Measurements from ENCODE around the gene POLA1. TPM values are rescaled to one million over a fixed set of nuclear protein-coding genes. Genes with fewer than 3 reads are reported as not detected.

Gene POLA1
- total and polyA plus RNA-seq, 3 experiments from 2014 or later: 6.2 to 43.1 (median 42.5) TPM

GRCh38 chrX:25004485-25005032 is 310.8 kb downstream of the POLA1 start:
- Mint-ChIP-seq H3K9me3 (peaks cover 0 to 5% (median 0%) of the 10 kb centered on the region in 5 donors), H3K27me3 (peaks cover 42 to 44% of the 10 kb centered on the region in 2 donors), H3K4me3 (no peak overlapping the region), H3K4me1 (peaks cover 11 to 26% (median 25%) of the 10 kb centered on the region in 3 donors), H3K36me3 (no peaks in the 10 kb centered on the region), H3K27ac (no peak overlapping the region)
- H3K27me3 ChIP-seq (ENCODE audit: insufficient read depth, low read length, poor library complexity, severe bottlenecking): peaks cover 4% of the 10 kb centered on the region
- no peak overlapping the region for H3K4me3 ChIP-seq (ENCODE audit: low read length)
- POLR2A ChIA-PET: no interaction called here
- no peak for DNase-seq
- H3K27ac ChIP-seq (ENCODE audit: low read depth, low read length): no peak overlapping the region
- H3K4me1 ChIP-seq (ENCODE audit: insufficient read depth, low read length): no peaks in the 10 kb centered on the region
- no peaks in the 10 kb centered on the region for H3K36me3 ChIP-seq (ENCODE audit: insufficient read depth, low read length)
- no peaks in the 10 kb centered on the region for H3K9me3 ChIP-seq (ENCODE audit: low read length)
- CTCF ChIA-PET: no interaction called here

- Mint-ChIP-seq H3K36me3 (no peaks in the 10 kb centered on the region), H3K27me3 (peaks cover 42 to 48% of the 10 kb centered on the region in 2 donors), H3K27ac (no peak overlapping the region), H3K4me3 (no peak overlapping the region), H3K9me3 (peaks cover 0 to 5% (median 0%) of the 10 kb centered on the region in 5 donors), H3K4me1 (peaks cover 11 to 26% (median 25%) of the 10 kb centered on the region in 3 donors)
- no peaks in the 10 kb centered on the region for H3K36me3 ChIP-seq (ENCODE audit: insufficient read depth, low read length)
- no peak overlapping the region for H3K27ac ChIP-seq (ENCODE audit: low read depth, low read length)
- no peak overlapping the region for H3K4me3 ChIP-seq (ENCODE audit: low read length)
- no peaks in the 10 kb centered on the region for H3K4me1 ChIP-seq (ENCODE audit: insufficient read depth, low read length)
- H3K9me3 ChIP-seq (ENCODE audit: low read length): no peaks in the 10 kb centered on the region
- CTCF ChIA-PET: no interaction called here
- H3K27me3 ChIP-seq (ENCODE audit: insufficient read depth, low read length, poor library complexity, severe bottlenecking): peaks cover 4% of the 10 kb centered on the region
- POLR2A ChIA-PET: no interaction called here
- no peak for DNase-seq
These were observed 311.3 kb downstream of the POLA1 start for GRCh38 chrX:25005034-25005381.

GRCh38 chrX:25005382-25006185 is 311.9 kb downstream of the POLA1 start:
- H3K9me3 Mint-ChIP-seq: peaks cover 0 to 5% (median 0%) of the 10 kb centered on the region in 5 donors
- H3K9me3 ChIP-seq (ENCODE audit: low read length): no peaks in the 10 kb centered on the region
- H3K27ac ChIP-seq (ENCODE audit: low read depth, low read length): no peak overlapping the region
- H3K27me3 Mint-ChIP-seq: peaks cover 40 to 53% of the 10 kb centered on the region in 2 donors
- peaks cover 11 to 26% (median 25%) of the 10 kb centered on the region in 3 donors for H3K4me1 Mint-ChIP-seq
- no peak for DNase-seq
- no peak overlapping the region for H3K4me3 ChIP-seq (ENCODE audit: low read length)
- peak overlapping the region in 1 of 7 donors; percentile 34 for H3K4me3 Mint-ChIP-seq
- no peak overlapping the region for H3K27ac Mint-ChIP-seq
- no peaks in the 10 kb centered on the region for H3K4me1 ChIP-seq (ENCODE audit: insufficient read depth, low read length)
- no peaks in the 10 kb centered on the region for H3K36me3 ChIP-seq (ENCODE audit: insufficient read depth, low read length)
- CTCF ChIA-PET: no interaction called here
- H3K36me3 Mint-ChIP-seq: no peaks in the 10 kb centered on the region
- H3K27me3 ChIP-seq (ENCODE audit: insufficient read depth, low read length, poor library complexity, severe bottlenecking): peaks cover 4% of the 10 kb centered on the region
- POLR2A ChIA-PET: no interaction called here

- Histone ChIP-seq H3K4me3 (ENCODE audit: low read length) (no peak overlapping the region), H3K36me3 (ENCODE audit: insufficient read depth, low read length) (no peaks in the 10 kb centered on the region), H3K27me3 (ENCODE audit: insufficient read depth, low read length, poor library complexity, severe bottlenecking) (peaks cover 4% of the 10 kb centered on the region), H3K27ac (ENCODE audit: low read depth, low read length) (no peak overlapping the region), H3K4me1 (ENCODE audit: insufficient read depth, low read length) (no peaks in the 10 kb centered on the region), H3K9me3 (ENCODE audit: low read length) (no peaks in the 10 kb centered on the region)
- DNase-seq: no peak
- peak overlapping the region in 2 of 7 donors; percentile 1 to 70 for H3K4me3 Mint-ChIP-seq
- H3K36me3 Mint-ChIP-seq: no peaks in the 10 kb centered on the region
- CTCF ChIA-PET: no interaction called here
- peaks cover 11 to 32% (median 23%) of the 10 kb centered on the region in 3 donors for H3K4me1 Mint-ChIP-seq
- H3K27ac Mint-ChIP-seq: peak overlapping the region in 1 of 8 donors; percentile 46
- POLR2A ChIA-PET: no interaction called here
- peaks cover 0 to 5% (median 0%) of the 10 kb centered on the region in 5 donors for H3K9me3 Mint-ChIP-seq
- H3K27me3 Mint-ChIP-seq: peaks cover 34 to 59% of the 10 kb centered on the region in 2 donors
These were observed 312.9 kb downstream of the POLA1 start for GRCh38 chrX:25006586-25007058.

- Histone ChIP-seq H3K9me3 (ENCODE audit: low read length) (no peaks in the 10 kb centered on the region), H3K4me1 (ENCODE audit: insufficient read depth, low read length) (no peaks in the 10 kb centered on the region), H3K27ac (ENCODE audit: low read depth, low read length) (no peak overlapping the region), H3K4me3 (ENCODE audit: low read length) (no peak overlapping the region), H3K27me3 (ENCODE audit: insufficient read depth, low read length, poor library complexity, severe bottlenecking) (peaks cover 4% of the 10 kb centered on the region), H3K36me3 (ENCODE audit: insufficient read depth, low read length) (no peaks in the 10 kb centered on the region)
- H3K4me3 Mint-ChIP-seq: peak overlapping the region in 3 of 7 donors; percentile 8 to 70 (median 30)
- peaks cover 11 to 36% (median 21%) of the 10 kb centered on the region in 3 donors for H3K4me1 Mint-ChIP-seq
- H3K9me3 Mint-ChIP-seq: peaks cover 0 to 5% (median 0%) of the 10 kb centered on the region in 5 donors
- CTCF ChIA-PET: no interaction called here
- H3K27me3 Mint-ChIP-seq: peaks cover 38 to 62% of the 10 kb centered on the region in 2 donors
- H3K27ac Mint-ChIP-seq: no peak overlapping the region
- no peaks in the 10 kb centered on the region for H3K36me3 Mint-ChIP-seq
- POLR2A ChIA-PET: no interaction called here
- no peak for DNase-seq
These were observed 313.6 kb downstream of the POLA1 start for GRCh38 chrX:25007059-25008053.

- peaks cover 7 to 34% (median 11%) of the 10 kb centered on the region in 3 donors for H3K4me1 Mint-ChIP-seq
- H3K36me3 Mint-ChIP-seq: no peaks in the 10 kb centered on the region
- POLR2A ChIA-PET: no interaction called here
- DNase-seq: no peak
- H3K4me1 ChIP-seq (ENCODE audit: insufficient read depth, low read length): no peaks in the 10 kb centered on the region
- peaks cover 38 to 58% of the 10 kb centered on the region in 2 donors for H3K27me3 Mint-ChIP-seq
- no peak overlapping the region for H3K27ac Mint-ChIP-seq
- no peak overlapping the region for H3K4me3 Mint-ChIP-seq
- CTCF ChIA-PET: no interaction called here
- H3K36me3 ChIP-seq (ENCODE audit: insufficient read depth, low read length): no peaks in the 10 kb centered on the region
- H3K9me3 Mint-ChIP-seq: peaks cover 0 to 2% (median 0%) of the 10 kb centered on the region in 5 donors
- H3K27me3 ChIP-seq (ENCODE audit: insufficient read depth, low read length, poor library complexity, severe bottlenecking): peaks cover 4% of the 10 kb centered on the region
- H3K27ac ChIP-seq (ENCODE audit: low read depth, low read length): no peak overlapping the region
- H3K9me3 ChIP-seq (ENCODE audit: low read length): no peaks in the 10 kb centered on the region
- H3K4me3 ChIP-seq (ENCODE audit: low read length): no peak overlapping the region
These were observed 315.7 kb downstream of the POLA1 start for GRCh38 chrX:25009407-25009806.

- H3K27ac Mint-ChIP-seq: no peak overlapping the region
These were observed 317.3 kb downstream of the POLA1 start for GRCh38 chrX:25010784-25011588.

More at GRCh38 chrX:25010784-25011588, 317.3 kb downstream of the POLA1 start:
- Mint-ChIP-seq H3K4me3 (peak overlapping the region in 1 of 7 donors; percentile 33), H3K9me3 (peaks cover 0 to 2% (median 0%) of the 10 kb centered on the region in 5 donors), H3K36me3 (no peaks in the 10 kb centered on the region), H3K27me3 (peaks cover 42 to 61% of the 10 kb centered on the region in 2 donors), H3K4me1 (peaks cover 10 to 32% (median 13%) of the 10 kb centered on the region in 3 donors)
- no peaks in the 10 kb centered on the region for H3K9me3 ChIP-seq (ENCODE audit: low read length)
- CTCF ChIA-PET: interaction anchor here (1.3 kb wide), 1 partner anchor 10 kb away, joined by 5 read pairs; no protein-coding TSS in a partner anchor
- POLR2A ChIA-PET: no interaction called here
- DNase-seq: no peak
- no peaks in the 10 kb centered on the region for H3K36me3 ChIP-seq (ENCODE audit: insufficient read depth, low read length)
- H3K4me1 ChIP-seq (ENCODE audit: insufficient read depth, low read length): no peaks in the 10 kb centered on the region
- no peak overlapping the region for H3K4me3 ChIP-seq (ENCODE audit: low read length)
- peaks cover 4% of the 10 kb centered on the region for H3K27me3 ChIP-seq (ENCODE audit: insufficient read depth, low read length, poor library complexity, severe bottlenecking)
- no peak overlapping the region for H3K27ac ChIP-seq (ENCODE audit: low read depth, low read length)
